HG03135 (cell line): ENCODE measurements around the gene OR52L1.
"Not testable (repeated sequence)": the region's sequence is repeated elsewhere in the genome, so short reads cannot be mapped to it uniquely, and the experiment has no call there.

Source experiments
- ATAC-seq: cut with Tn5 transposase; IDR thresholded peaks from one replicate; pipeline ENCODE4 v1.9.1; 2021; ENCODE audit warnings: mild to moderate bottlenecking, moderate library complexity; ENCODE audit not compliant: unreplicated experiment

OR52L1 gene

GRCh38 chr11:5986885-5987284 is at the start of gene OR52L1:
Gene OR52L1, minus strand, starts transcription at chr11:5986985. Its CDS starts 55 bp downstream, at chr11:5986930.
- no peak for ATAC-seq

- no peak for ATAC-seq
These were observed 44.1 kb upstream of the OR52L1 start, which contains the start of gene OR56A1 for GRCh38 chr11:6030708-6031405. Gene OR56A1, minus strand, starts transcription at chr11:6030758. Its CDS starts 3,066 bp downstream, at chr11:6027692.

GRCh38 chr11:6027501-6027900 is 40.7 kb upstream of the OR52L1 start:
- no peak for ATAC-seq

DNA sequence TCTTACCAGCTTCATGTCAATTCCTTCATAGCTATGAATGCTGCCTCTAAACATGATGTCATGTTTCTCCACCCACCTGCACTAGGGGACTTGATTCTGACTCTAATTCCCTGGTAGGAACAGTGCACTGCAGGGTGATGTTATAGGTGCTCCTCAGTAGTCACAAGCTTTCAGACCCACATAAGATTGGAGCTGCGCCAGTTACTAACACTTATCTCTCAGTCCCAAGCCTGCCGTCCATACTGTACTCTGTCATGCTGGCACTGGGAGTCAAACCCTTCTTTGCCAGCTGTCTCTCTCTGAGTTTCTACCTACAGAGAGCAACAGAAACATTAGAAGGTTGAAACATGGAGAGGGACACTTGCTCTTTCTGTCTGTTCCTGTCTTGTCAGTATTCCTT is 38.3 kb upstream of the OR52L1 start:
- no peak for ATAC-seq

DNA sequence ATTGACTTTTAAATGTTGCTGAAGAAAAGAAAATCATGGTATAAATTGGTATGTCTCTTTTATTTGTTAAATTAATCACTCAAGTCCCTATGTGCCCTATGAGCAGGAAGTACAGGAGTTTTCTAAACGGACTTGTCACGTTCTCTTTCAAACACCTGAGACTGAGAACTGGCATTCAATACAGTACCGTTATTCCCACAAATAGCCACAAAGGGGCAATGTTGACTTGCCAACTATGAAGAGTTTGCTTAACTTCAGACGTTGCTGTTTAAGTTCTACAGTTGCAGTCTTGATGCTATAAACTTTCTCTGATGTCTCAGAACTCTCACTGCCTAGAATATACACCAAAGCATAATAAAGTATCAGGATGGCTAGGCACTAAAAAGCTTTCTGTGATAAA is 36.2 kb upstream of the OR52L1 start:
- ATAC-seq: no peak

DNA sequence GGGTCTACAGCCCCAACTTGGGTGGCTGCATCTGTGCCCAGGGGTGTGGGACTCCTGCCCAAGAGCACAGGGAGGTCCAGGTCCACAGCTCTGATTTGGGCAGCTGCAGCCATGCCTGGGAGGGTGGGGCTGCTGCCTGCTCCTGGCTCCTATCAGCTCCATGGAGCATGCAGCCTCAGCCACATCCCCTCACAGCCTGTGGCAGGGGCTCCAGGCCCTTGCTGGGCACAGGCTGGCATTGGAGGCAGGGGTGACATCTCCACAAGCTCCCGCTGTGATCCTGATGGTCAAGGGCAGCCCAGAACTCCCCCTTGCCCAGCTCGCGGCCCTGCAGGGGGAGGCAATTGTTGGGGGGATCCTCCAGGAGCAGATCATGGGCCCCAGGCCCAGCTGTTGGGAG is 26.3 kb upstream of the OR52L1 start:
- ATAC-seq: no peak

DNA sequence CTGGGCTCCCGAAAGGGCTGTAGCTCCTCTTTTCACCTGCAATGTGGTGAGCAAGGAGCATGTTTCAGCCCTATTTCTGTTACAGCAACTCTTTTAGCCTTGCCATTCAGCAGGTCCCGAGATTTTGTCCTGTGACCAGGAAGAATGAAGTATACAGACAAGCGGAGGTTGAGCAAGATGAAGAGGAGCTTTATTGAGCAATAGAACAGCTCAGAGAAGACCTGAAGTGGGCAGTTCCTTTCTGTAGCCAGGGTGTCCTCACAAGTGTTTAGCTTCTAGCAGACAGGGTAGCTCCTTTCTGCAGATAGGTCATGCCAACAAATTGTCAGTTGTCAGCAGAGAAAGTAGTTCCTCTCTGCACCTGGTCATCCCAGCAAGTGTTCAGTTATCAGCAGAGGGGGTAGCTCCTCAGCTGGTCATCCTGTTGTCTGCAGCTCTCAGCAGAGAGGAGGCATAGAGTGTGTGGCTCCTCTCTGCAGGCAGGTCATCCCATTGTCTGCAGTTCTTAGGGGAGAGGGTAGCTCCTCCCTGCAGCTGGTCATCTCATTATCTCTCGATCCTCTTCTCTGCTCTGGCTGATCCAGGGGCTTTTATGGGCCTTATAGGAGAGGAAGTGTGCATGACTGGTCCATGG is 25.4 kb upstream of the OR52L1 start:
- no peak for ATAC-seq

DNA sequence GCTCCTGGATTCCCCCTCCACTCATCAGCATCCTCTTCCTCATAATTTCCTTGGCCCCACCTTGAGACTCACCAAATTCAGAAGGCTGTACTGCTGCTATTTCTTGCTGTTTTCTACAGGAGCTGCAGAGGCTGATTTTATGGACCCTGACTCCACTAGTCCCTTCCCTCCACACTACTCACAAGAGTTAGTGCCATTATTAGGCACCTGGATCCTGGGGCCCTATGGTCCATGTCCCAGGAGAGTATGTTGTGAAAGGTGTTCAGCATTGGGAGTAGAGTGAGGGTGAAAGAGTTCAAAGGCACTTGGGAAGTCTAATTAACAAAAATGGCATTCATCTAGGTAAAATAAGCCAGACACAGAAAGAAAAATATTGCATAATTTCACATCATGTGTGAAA is 20.1 kb upstream of the OR52L1 start, which contains the start of gene OR56A4:
TSS of gene OR56A4 (minus strand) at position 101 of the 400 bp plus-strand sequence. CDS start 3,954 bp downstream, outside the sequence.
- no peak for ATAC-seq

GRCh38 chr11:6006395-6006794 is 19.6 kb upstream of the OR52L1 start:
- no peak for ATAC-seq

- no peak for ATAC-seq
These were observed 15.5 kb upstream of the OR52L1 start for GRCh38 chr11:6002202-6002699.

- ATAC-seq: no peak
These were observed 8.0 kb upstream of the OR52L1 start for GRCh38 chr11:5994791-5995190.

- no peak for ATAC-seq
These were observed 5.9 kb upstream of the OR52L1 start for GRCh38 chr11:5992604-5993251.

DNA sequence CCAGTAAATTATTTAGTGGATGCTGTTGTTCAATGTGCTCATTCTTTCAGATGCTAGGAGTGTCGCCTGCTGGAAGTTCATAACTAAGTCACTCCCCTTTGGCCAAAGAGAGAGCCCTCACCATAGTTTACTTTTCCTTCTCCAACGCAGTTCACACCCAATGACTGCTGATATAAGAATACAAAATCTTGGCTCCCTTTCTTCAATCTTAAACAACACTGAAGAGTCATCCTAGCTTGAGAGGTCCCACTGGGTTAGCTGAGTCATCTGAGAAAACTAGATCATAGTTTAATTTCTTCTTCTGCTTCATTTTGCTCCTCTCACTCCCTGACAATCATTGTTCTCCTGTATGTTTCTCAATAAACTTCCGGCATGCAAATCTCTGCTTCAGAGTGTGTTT is 5.4 kb upstream of the OR52L1 start:
- no peak for ATAC-seq

GRCh38 chr11:5989203-5989602 is 2.4 kb upstream of the OR52L1 start:
- ATAC-seq: no peak

DNA sequence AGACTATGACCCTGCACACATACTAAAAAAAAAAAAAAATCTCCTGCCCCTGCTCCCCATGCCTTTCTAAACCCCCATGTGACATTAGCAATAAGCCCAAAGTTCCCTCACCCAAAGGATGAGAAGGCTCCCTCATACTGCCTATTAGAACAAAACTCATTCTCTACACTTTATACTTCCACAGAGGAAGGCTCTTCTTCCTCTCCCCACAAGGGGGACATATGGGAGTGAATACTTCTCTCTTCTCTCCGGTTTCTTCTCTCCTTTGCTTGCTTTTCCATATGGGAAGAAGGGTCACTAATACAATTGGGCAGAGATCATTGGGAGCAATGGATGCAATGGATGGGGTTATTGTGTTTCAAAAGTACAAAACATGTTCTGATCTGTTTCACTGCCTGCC is 3.3 kb downstream of the OR52L1 start:
- no peak for ATAC-seq

DNA sequence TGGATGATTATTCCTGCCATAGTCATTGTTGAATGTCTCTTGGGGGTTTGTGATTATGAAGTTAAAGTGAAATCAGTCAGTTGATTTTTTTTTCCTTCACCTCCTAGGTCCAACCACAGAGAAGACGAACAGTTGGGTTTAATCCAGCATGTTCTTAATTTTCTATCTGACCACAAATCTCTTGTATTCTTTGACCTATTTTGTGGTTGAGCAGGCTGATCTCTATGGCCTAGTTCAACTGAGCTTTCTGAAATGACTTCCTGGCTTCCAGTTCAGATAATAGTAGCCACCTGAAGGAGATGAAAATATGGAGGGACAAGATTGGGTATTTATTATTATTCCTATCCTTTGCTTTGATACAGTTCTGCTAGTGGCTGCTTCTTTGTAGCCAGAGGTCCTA is 13.3 kb downstream of the OR52L1 start:
- no peak for ATAC-seq

DNA sequence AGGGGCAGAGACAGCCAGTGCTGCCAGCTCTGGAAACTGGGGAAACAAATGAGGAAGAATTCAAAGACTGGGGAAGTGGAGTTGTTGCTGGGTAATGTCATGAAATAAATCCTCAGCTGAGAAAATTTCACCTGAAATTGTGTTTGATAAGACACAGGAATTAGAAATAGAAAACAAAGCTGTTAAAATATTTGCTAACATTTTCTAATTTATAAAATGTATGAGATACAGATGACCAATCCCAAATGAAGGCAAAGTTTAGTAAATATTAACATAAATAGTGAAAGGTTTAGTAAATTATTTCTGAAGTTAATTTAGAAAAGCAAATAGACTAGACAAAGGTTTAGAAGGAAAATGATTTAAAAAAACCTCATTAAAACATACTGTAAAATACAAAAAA is 18.4 kb downstream of the OR52L1 start, which contains the start of gene OR56A5:
TSS of gene OR56A5 (minus strand) at position 101 of the 400 bp plus-strand sequence. CDS start at position 101, 0 bp downstream.
- no peak for ATAC-seq

- no peak for ATAC-seq
These were observed 19.1 kb downstream of the OR52L1 start for GRCh38 chr11:5967708-5968107.

DNA sequence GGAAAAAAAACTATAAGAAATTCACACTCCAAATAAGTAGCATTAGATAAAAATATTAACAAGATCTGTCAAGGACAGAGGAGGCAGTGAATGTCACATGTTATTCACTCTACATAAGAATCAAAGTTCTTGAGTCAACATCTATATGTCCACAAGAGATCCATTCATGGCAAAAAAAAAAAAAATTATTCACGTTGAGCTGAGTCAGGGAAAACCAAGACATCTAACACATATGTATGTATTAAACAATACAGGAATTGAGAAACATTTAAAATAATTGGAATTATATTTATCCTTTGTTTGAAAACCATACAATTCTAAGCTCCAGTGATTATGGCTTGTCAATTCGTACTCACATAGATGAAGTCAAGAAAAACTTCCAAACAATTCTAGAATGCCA is 19.8 kb downstream of the OR52L1 start:
- no peak for ATAC-seq

DNA sequence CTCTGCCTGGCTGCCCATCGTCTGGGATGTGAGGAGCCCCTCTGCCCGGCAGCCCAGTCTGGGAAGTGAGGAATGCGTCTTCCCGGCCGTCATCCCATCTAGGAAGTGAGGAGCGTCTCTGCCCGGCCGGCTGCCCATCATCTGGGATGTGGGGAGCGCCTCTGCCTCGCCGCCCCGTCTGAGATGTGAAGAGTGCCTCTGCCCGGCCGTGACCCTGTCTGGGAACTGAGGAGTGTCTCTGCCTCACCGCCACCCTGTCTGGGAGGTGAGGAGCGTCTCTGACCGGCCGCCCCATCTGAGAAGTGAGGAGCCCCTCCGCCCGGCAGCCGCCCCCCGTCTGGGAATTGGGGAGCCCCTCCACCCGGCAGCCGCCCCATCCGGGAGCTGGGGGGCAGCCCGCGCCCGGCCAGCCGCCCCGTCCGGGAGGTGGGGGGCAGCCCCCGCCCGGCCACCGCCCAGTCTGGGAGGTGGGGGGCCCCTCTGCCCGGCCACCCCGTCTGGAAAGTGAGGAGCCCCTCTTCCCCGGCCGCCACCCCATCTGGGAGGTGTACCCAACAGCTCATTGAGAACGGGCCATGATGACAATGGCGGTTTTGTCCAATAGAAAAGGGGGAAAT is 26.0 kb downstream of the OR52L1 start:
- ATAC-seq: not testable (repeated sequence)

GRCh38 chr11:5955586-5955985 is 31.2 kb downstream of the OR52L1 start:
- ATAC-seq: no peak
